H1 (cell line): ENCODE data around the gene ACBD5. TPM values are rescaled to one million over a fixed set of nuclear protein-coding genes. Genes with fewer than 3 reads are reported as not detected.
A peak's percentile ranks its signal among the peaks of the same experiment; 100 is the strongest.

Experiments
- ASH2L ChIP-seq: fragments of 200-600, 300-600 bp; sonication (generic); IDR thresholded peaks from one replicate; pipeline ENCODE4 v1.7.1; 2017; ENCODE audit warnings: low read length
- BACH1 ChIP-seq: IDR thresholded peaks from 2 replicates; pipeline ENCODE4 v1.6.1; 2012; ENCODE audit warnings: low read length, improper control_type of control experiment
- CHD2 ChIP-seq: IDR thresholded peaks from 2 replicates; pipeline ENCODE4 v1.6.1; 2012; ENCODE audit warnings: low read length, improper control_type of control experiment
- EZH2 ChIP-seq: fragments of 200-600 bp; sonication (generic); IDR thresholded peaks from 2 replicates; pipeline ENCODE4 v1.7.1; 2012; ENCODE audit warnings: low read depth, mild to moderate bottlenecking, moderate library complexity, low read length, inconsistent platforms; ENCODE audit not compliant: severe bottlenecking
- GABPA ChIP-seq: IDR thresholded peaks from 2 replicates; pipeline ENCODE4 v1.6.1; 2011; ENCODE audit warnings: mild to moderate bottlenecking, low read length, moderate library complexity, borderline replicate concordance; ENCODE audit not compliant: insufficient read depth
- HDAC2 ChIP-seq, 2 experiments: fragments of 300-600 bp in 1 of 2; sonication (generic) in 1 of 2; IDR thresholded peaks; 2 replicates each; pipeline ENCODE4 v1.6.1; 2011 to 2012; ENCODE audit warnings: low read depth in 2 of 2, low read length in 2 of 2, mild to moderate bottlenecking in 2 of 2, moderate library complexity in 2 of 2, borderline replicate concordance in 1 of 2, inconsistent platforms in 1 of 2
- KDM4A ChIP-seq: IDR thresholded peaks from one replicate; pipeline ENCODE4 v1.7.1; 2012; ENCODE audit warnings: low read depth, mild to moderate bottlenecking, moderate library complexity, low read length, inconsistent platforms; ENCODE audit not compliant: severe bottlenecking
- NRF1 ChIP-seq: IDR thresholded peaks from 2 replicates; pipeline ENCODE4 v1.6.1; 2011; ENCODE audit warnings: mild to moderate bottlenecking, low read depth, low read length, improper control_type of control experiment
- PHF8 ChIP-seq: fragments of 200-600 bp; sonication (generic); conservative IDR thresholded peaks from 2 replicates; pipeline ENCODE4 v1.7.1; 2012; ENCODE audit warnings: low read depth, mild to moderate bottlenecking, inconsistent platforms, low read length, moderate library complexity
- RBBP5 ChIP-seq: IDR thresholded peaks from 2 replicates; pipeline ENCODE4 v1.7.1; 2012; ENCODE audit warnings: low read depth, mild to moderate bottlenecking, inconsistent platforms, low read length, moderate library complexity, borderline replicate concordance
- SUZ12 ChIP-seq: fragments of 200-600 bp; sonication (generic); IDR thresholded peaks from 2 replicates; pipeline ENCODE4 v1.6.1; 2012; ENCODE audit warnings: mild to moderate bottlenecking, inconsistent platforms, low read length, moderate library complexity, mixed read lengths
- TAF1 ChIP-seq: IDR thresholded peaks from 2 replicates; pipeline ENCODE4 v1.6.1; 2011; ENCODE audit warnings: mild to moderate bottlenecking, low read depth, low read length
- TBP ChIP-seq: IDR thresholded peaks from 2 replicates; pipeline ENCODE4 v1.6.1; 2011; ENCODE audit warnings: low read depth, low read length, improper control_type of control experiment
- polyA plus RNA-seq, 7 experiments: library from polyadenylated mRNA; depleted of rRNA in 3 of 7; stranded (reverse) in 5 of 7; unstranded in 2 of 7; fragments of >200 nt in 5 of 7; fragments of 200-250 nt in 2 of 7; gene quantifications; 1 replicate in 5 of 7; 2 replicates in 1 of 7; 4 replicates in 1 of 7; pipeline versions ENCODE4 v1.2.1 to v1.2.3, GENCODE V29; 2011 to 2013; ENCODE audit warnings: missing spikeins in 2 of 7, mixed read lengths in 2 of 7
- total RNA-seq: library from RNA; stranded (reverse); fragmentation: NEBNext Ultra II Directional; extraction: Animal tissue kit (Norgen Biotek cat#: 25700); gene quantifications from 2 replicates; pipeline ENCODE4 v1.2.1, GENCODE V29; 2021
- TF ChIP-seq, protein P1 (sequence below), 3 experiments: IDR thresholded peaks; 1 replicate in 2 of 3; 2 replicates in 1 of 3; pipeline versions ENCODE4 v1.5.1 to v1.6.1; 2011; ENCODE audit warnings: low read length in 3 of 3, mild to moderate bottlenecking in 3 of 3, inconsistent platforms in 2 of 3, low read depth in 1 of 3, moderate library complexity in 1 of 3; ENCODE audit not compliant: insufficient read depth in 1 of 3; ENCODE audit errors: control extremely low read depth in 1 of 3

ACBD5 gene
- total and polyA plus RNA-seq, 2 of the 8 experiments (the other 6 are each of a cell fraction or from before 2014, with no cell fraction given): 4.6 to 15.9 TPM

DNA sequence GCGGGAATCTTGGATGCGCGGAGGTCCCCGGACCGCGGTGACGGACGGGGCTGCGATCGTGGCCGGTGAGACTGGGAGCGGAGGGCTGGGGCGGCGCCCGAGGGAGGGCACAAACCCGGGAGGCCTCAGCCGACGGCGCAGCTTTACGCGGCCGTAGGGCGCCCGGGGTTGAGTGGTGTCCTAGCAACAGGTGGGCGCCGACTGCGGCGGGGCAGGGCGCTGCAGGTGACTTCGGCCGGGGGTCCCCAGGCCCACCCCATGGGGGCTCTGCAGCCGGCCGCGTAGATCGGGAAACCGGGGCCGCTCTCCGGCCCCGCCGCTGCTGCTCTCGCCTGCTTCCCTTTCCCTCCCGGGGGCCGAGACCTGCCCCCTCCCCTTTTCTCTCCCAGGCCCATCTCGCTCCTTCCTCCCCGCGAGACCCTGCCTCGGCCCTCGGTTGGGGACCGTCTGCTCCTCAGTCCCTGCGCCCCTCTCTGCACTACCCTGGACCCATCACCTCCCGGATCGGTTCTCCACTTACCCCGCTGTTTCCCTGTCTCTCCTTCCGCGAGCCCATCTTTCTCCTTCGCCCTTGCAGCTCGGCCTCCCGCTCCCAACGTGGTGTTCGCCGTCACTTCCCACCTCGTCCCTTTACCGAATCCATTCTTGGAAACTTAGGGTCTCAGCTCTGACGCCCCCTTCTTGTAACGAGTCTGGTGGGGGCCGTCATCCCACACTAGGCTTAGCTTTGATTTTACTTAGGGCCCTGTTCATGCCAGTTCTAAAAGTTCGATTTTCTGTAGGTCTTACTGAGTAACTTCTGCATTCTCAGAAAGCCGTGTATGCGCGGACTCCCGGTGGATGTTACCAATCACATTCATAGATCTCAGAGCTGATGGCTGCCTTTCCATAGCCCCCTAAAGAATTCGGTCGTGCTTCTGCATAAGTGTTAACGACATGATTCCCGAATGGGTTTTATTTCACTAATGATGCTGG, 18.5 kb upstream of the ACBD5 start (continued):
- TF ChIP-seq, protein P1, sequence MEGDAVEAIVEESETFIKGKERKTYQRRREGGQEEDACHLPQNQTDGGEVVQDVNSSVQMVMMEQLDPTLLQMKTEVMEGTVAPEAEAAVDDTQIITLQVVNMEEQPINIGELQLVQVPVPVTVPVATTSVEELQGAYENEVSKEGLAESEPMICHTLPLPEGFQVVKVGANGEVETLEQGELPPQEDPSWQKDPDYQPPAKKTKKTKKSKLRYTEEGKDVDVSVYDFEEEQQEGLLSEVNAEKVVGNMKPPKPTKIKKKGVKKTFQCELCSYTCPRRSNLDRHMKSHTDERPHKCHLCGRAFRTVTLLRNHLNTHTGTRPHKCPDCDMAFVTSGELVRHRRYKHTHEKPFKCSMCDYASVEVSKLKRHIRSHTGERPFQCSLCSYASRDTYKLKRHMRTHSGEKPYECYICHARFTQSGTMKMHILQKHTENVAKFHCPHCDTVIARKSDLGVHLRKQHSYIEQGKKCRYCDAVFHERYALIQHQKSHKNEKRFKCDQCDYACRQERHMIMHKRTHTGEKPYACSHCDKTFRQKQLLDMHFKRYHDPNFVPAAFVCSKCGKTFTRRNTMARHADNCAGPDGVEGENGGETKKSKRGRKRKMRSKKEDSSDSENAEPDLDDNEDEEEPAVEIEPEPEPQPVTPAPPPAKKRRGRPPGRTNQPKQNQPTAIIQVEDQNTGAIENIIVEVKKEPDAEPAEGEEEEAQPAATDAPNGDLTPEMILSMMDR (IDR thresholded peaks at IDR 0.05; ENCODE audit: control extremely low read depth in 1 of 3, insufficient read depth in 1 of 3, low read depth in 1 of 3, low read length in 3 of 3): no peak
- TF ChIP-seq BACH1 (no peak), KDM4A (peak; percentile 93), HDAC2 (IDR thresholded peaks at IDR 0.05; ENCODE audit: borderline replicate concordance in 1 of 2, low read depth in 2 of 2, low read length in 2 of 2) (0 out of 4 replicates have a peak, but pooled peaks of 1 of the 2 experiments have one; percentile 21), NRF1 (no peak), CHD2 (peak; percentile 63; the same call in 1 of the 2 replicates), PHF8 (peak; percentile 58), TBP (no peak), RBBP5 (peak; percentile 99), SUZ12 (peak; percentile 61; the same call in 1 of the 2 replicates), EZH2 (peak; percentile 57), ASH2L (peak; percentile 99), TAF1 (peak; percentile 40; the same call in 1 of the 2 replicates), GABPA (no peak)
